BJ (cell line): ENCODE data around the gene C5AR1. TPM values are rescaled to one million over a fixed set of nuclear protein-coding genes. Genes with fewer than 3 reads are reported as not detected.
"Not testable (repeated sequence)": the region's sequence is repeated elsewhere in the genome, so short reads cannot be mapped to it uniquely, and the experiment has no call there.

Source experiments
- CTCF ChIA-PET: fragments of 350-600 bp; formaldehyde crosslinking; extraction: SDS; loops from one replicate; lab custom pipeline; 2021; ENCODE audit warnings: antibody characterized with exemption, inconsistent platforms; lab: Yijun Ruan, JAX
- POLR2A ChIA-PET: fragments of 300-600 bp; sonication (Branson Sonifier 250); formaldehyde crosslinking; extraction: SDS; loops from one replicate; lab custom pipeline; 2021; ENCODE audit warnings: antibody characterized with exemption; lab: Charles Lee
- DNase-seq: peaks from one replicate; pipeline ENCODE4 v3.0.0-alpha.2; 2011; ENCODE audit warnings: low read depth
- H3K27me3 ChIP-seq: 2 replicates; pipeline ENCODE4 v1.6.0; 2011; ENCODE audit warnings: low read length; ENCODE audit not compliant: control insufficient read depth, insufficient read depth
- H3K36me3 ChIP-seq: 2 replicates; pipeline ENCODE4 v1.5.1; 2011; ENCODE audit warnings: low read length; ENCODE audit not compliant: control insufficient read depth, insufficient read depth
- H3K4me3 ChIP-seq: 2 replicates; pipeline ENCODE4 v1.5.1; 2011; ENCODE audit warnings: low read depth, mild to moderate bottlenecking, control low read depth, low read length
- CTCF ChIP-seq: IDR thresholded peaks from 2 replicates; pipeline ENCODE4 v1.5.1; 2011; ENCODE audit warnings: low read depth, mild to moderate bottlenecking, control low read depth, inconsistent platforms, low read length, moderate library complexity; ENCODE audit not compliant: insufficient read depth
- polyA plus RNA-seq: library from polyadenylated mRNA; depleted of rRNA; stranded (reverse); fragments of >200 nt; gene quantifications from 2 replicates; pipeline ENCODE4 v1.2.3, GENCODE V29; 2011

C5AR1 gene
- polyA plus RNA-seq, 1 experiment: 0.42 TPM

DNA sequence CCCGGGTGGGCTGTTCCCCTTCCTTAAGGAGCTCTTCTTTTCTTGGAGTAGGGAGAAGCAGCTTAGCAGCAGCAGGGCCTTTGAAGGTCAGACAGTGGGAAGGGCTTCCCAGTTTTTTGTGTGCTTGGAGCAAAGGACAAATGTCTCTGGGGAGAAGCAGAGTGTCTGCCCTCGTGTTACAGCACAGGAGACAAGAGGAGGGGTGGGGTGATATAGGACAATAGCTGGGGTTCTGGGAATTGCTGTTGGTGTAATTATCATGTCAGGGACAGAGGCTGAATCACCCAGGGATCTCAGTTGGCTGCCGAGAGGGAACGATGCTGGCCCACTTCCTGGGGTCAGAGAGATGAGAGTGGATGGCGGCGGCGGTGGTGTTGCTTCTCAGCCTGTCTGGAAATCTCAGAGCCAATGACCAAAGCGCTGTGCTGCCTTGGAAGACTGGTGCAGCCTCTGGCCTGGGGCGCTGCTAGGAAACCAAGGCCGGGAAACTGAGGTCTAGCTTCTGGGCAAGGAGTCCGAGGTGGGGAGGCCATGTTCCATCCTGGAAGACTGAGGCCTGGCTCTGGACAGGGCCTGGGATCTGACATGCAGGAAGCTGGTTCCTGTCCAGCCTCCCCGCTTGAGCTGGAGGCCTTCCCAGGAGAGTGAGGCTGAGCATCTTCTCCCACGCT lies 33.7 kb upstream of the C5AR1 start:
- H3K36me3 ChIP-seq: peaks cover 10% of the 10 kb centered on the region
- no peak overlapping the region for H3K4me3 ChIP-seq
- POLR2A ChIA-PET: no interaction called here
- TF ChIP-seq CTCF: no peak
- CTCF ChIA-PET: interaction anchor here (0.5 to 3.9 kb wide), 14 partner anchors 9 to 439 kb away, joined by 3 to 25 read pairs (median 4); partner anchors contain the start of genes DHX34 and EHD2
- no peaks in the 10 kb centered on the region for H3K27me3 ChIP-seq
- DNase-seq: no peak

DNA sequence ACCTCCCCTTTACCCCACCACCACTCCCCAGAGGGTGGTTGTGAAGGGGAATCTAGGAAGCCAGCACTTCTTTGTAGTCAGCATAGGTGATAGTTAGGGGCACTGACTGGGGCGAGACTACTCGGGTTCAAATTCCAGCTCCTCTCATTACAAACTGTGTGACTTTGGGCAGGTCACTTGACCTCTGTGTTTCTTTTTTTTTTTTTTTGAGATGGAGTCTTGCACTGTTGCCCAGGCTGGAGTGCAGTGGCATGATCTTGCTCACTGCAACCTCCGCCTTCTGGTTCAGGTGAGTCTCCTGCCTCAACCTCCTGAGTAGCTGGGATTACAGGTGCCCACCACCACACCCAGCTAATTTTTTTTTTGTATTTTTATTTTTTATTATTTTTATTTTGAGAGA lies 33.1 kb upstream of the C5AR1 start:
- DNase-seq, H3K27me3 ChIP-seq, H3K4me3 ChIP-seq, H3K36me3 ChIP-seq, POLR2A ChIA-PET: not testable (repeated sequence)
- CTCF ChIA-PET: interaction anchor here (0.5 to 3.9 kb wide), 12 partner anchors 8 to 438 kb away, joined by 3 to 25 read pairs (median 4); partner anchors contain the start of genes DHX34 and EHD2

- peak; percentile 55 for TF ChIP-seq CTCF
- no peak overlapping the region for H3K4me3 ChIP-seq
- no peak for DNase-seq
- ChIA-PET CTCF (interaction anchor here (0.8 kb wide), 1 partner anchor 15 kb away, joined by 3 read pairs; no protein-coding TSS in a partner anchor), POLR2A (interaction anchor here (0.6 kb wide), 1 partner anchor 111 kb away, joined by 4 read pairs; no protein-coding TSS in a partner anchor)
- peaks cover 2% of the 10 kb centered on the region; the same call in 1 of the 2 replicates for H3K36me3 ChIP-seq
- no peaks in the 10 kb centered on the region for H3K27me3 ChIP-seq
Observed at GRCh38 chr19:47280183-47280797, 29.4 kb upstream of the C5AR1 start.

DNA sequence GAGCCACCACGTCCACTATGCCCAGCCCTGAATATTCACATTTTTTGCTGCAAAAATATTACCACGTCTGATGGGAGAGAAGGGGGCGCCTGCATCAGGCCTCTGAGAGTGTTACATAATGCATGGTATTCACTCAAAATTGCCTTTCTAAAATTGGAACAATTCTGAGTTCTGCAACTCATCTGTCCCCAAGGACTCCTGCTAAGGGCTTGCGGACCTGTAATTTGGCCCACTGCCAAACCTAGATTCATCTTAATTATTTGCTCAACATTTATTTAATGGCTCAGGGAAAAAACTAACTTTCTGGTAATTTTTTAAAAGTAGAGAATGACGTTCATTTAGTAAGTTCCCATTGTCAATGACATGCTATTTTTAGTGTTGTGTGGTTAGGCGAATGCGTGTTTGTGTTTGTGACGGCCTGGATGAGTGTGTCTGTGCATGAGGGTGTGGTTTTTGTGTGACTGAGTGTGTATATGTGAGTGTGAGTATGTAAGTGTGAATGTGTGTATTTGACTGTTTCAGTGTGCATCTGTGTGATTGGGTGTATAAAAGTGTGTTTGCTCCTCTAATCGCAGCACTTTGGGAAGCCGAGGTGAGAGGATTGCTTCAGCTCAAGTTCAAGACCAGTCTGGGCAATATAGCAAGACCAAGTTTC lies 26.1 kb upstream of the C5AR1 start:
- H3K36me3 ChIP-seq: no peaks in the 10 kb centered on the region
- ChIA-PET POLR2A (no interaction called here), CTCF (interaction anchor here (1.0 to 2.1 kb wide), 3 partner anchors 8 to 65 kb away, joined by 4 to 25 read pairs (median 5); partner anchors contain the start of genes DHX34 and INAFM1)
- TF ChIP-seq CTCF: no peak
- no peak overlapping the region for H3K4me3 ChIP-seq
- H3K27me3 ChIP-seq: no peaks in the 10 kb centered on the region
- DNase-seq: no peak

GRCh38 chr19:47284324-47284899 lies 25.2 kb upstream of the C5AR1 start:
- TF ChIP-seq CTCF: peak; percentile 84
- ChIA-PET CTCF (interaction anchor here (0.7 to 2.9 kb wide), 13 partner anchors 8 to 143 kb away, joined by 3 to 25 read pairs (median 5); partner anchors contain the start of genes CCDC9, DHX34 and INAFM1), POLR2A (interaction anchor here (0.5 kb wide), 1 partner anchor 135 kb away, joined by 3 read pairs; the partner anchor contains the start of gene MEIS3)
- Histone ChIP-seq H3K36me3 (no peaks in the 10 kb centered on the region), H3K27me3 (no peaks in the 10 kb centered on the region), H3K4me3 (no peak overlapping the region)
- DNase-seq: no peak
